Mesodermal cell (in vitro differentiated cells): ENCODE data around the gene HIRA.

ENCODE experiments used
- H3K27ac ChIP-seq: 2 replicates; pipeline ENCODE4 v1.7.0; 2013; ENCODE audit warnings: mild to moderate bottlenecking, low read depth, low read length, moderate library complexity; ENCODE audit not compliant: severe bottlenecking
- H3K36me3 ChIP-seq: 2 replicates; pipeline ENCODE4 v1.7.1; 2013; ENCODE audit warnings: mild to moderate bottlenecking, low read length, moderate library complexity; ENCODE audit not compliant: control insufficient read depth, insufficient read depth
- H3K4me1 ChIP-seq: one replicate; pipeline ENCODE4 v1.7.1; 2013; ENCODE audit warnings: mild to moderate bottlenecking, low read length; ENCODE audit not compliant: insufficient read depth, control insufficient read depth, poor library complexity, severe bottlenecking
- H3K4me3 ChIP-seq: 2 replicates; pipeline ENCODE4 v1.7.0; 2013; ENCODE audit warnings: low read length, control low read depth, mild to moderate bottlenecking; ENCODE audit not compliant: insufficient read depth, poor library complexity, severe bottlenecking; ENCODE audit errors: extremely low read depth
- H3K9me3 ChIP-seq: 2 replicates; pipeline ENCODE4 v1.7.1; 2013; ENCODE audit warnings: mild to moderate bottlenecking, low read length, moderate library complexity; ENCODE audit not compliant: control insufficient read depth
- WGBS, 2 experiments: methylation state at CpG; one replicate each; pipeline ENCODE4 v1.1.5; 2013; ENCODE audit warnings: missing lambda C conversion rate in 2 of 2; ENCODE audit not compliant: insufficient coverage in 2 of 2; 5-methylcytosine and 5-hydroxymethylcytosine counted together

The HIRA gene

GRCh38 chr22:19290400-19291217, 140.9 kb downstream of the HIRA start:
- WGBS, 2 experiments, result 13 to 19% methylated on average over 22 to 25 of the region's 27 CpGs
- Histone ChIP-seq H3K4me3 (peak overlapping the region; percentile 75), H3K4me1 (peaks cover 13% of the 10 kb centered on the region), H3K27ac (no peak overlapping the region), H3K9me3 (no peaks in the 10 kb centered on the region), H3K36me3 (no peaks in the 10 kb centered on the region)

GRCh38 chr22:19289475-19290161, 141.9 kb downstream of the HIRA start:
- 81 to 93% methylated on average over 3 to 4 of the region's 5 CpGs for WGBS, 2 experiments
- Histone ChIP-seq H3K9me3 (no peaks in the 10 kb centered on the region), H3K4me3 (no peak overlapping the region), H3K27ac (no peak overlapping the region), H3K4me1 (peaks cover 13% of the 10 kb centered on the region), H3K36me3 (no peaks in the 10 kb centered on the region)

GRCh38 chr22:19287889-19288288, 143.6 kb downstream of the HIRA start:
- no peak overlapping the region for H3K4me3 ChIP-seq
- WGBS, 2 experiments, result 74 to 81% methylated on average over 2 to 3 of the region's 4 CpGs
- H3K9me3 ChIP-seq, result no peaks in the 10 kb centered on the region
- H3K27ac ChIP-seq, result peak overlapping the region; percentile 63
- peaks cover 13% of the 10 kb centered on the region for H3K4me1 ChIP-seq
- H3K36me3 ChIP-seq, result no peaks in the 10 kb centered on the region

GRCh38 chr22:19287076-19287707, 144.3 kb downstream of the HIRA start:
- peak overlapping the region; percentile 63 for H3K27ac ChIP-seq
- 69 to 80% methylated on average over 5 of the region's 5 CpGs for WGBS, 2 experiments
- no peak overlapping the region for H3K4me3 ChIP-seq
- H3K9me3 ChIP-seq, result no peaks in the 10 kb centered on the region
- no peaks in the 10 kb centered on the region for H3K36me3 ChIP-seq
- H3K4me1 ChIP-seq, result peaks cover 13% of the 10 kb centered on the region

- H3K9me3 ChIP-seq, result no peaks in the 10 kb centered on the region
- 60% methylated on average over 1 of the region's 1 CpG; no CpG with 5 or more reads in 1 of the 2 experiments for WGBS, 2 experiments
- peaks cover 13% of the 10 kb centered on the region for H3K4me1 ChIP-seq
- no peaks in the 10 kb centered on the region for H3K36me3 ChIP-seq
- no peak overlapping the region for H3K27ac ChIP-seq
- H3K4me3 ChIP-seq, result no peak overlapping the region
Observed at GRCh38 chr22:19285831-19286230, 145.7 kb downstream of the HIRA start.
